Measurements from ENCODE around the gene ITGBL1. TPM values are rescaled to one million over a fixed set of nuclear protein-coding genes. Genes with fewer than 3 reads are reported as not detected.

Gene ITGBL1
- polyA plus RNA-seq, 4 donors = 0.06 to 0.73 TPM; not detected in 2

DNA sequence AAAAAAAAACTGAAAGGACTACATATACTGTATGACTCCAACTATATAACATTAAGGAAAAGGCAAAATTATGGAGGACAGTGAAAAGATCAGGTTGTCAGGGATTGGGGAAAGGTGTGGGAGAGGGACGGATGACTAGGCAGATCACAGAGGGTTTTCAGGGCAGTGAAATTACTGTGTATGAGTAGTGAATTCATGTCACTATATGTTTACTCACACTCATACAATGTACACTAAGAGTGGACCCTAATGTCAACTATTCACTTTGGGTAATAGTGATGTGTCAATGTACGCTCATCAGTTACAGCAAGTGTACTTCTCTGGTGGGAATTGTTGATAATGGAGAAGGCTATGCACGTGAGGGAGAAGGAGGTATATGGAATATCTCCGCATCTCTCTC is 144.3 kb downstream of the ITGBL1 start:
- DNase-seq (no peak), FAIRE-seq (no peak)
- Histone ChIP-seq H3K4me3 (ENCODE audit: low read depth in 1 of 3, low read length in 3 of 3) (no peak overlapping the region), H3K4me1 (ENCODE audit: control insufficient read depth in 3 of 3, insufficient read depth in 2 of 3, low read depth in 1 of 3, low read length in 2 of 3) (no peaks in the 10 kb centered on the region), H3K27me3 (ENCODE audit: control insufficient read depth in 3 of 3, insufficient read depth in 3 of 3, low read length in 3 of 3) (no peaks in the 10 kb centered on the region), H3K9me3 (ENCODE audit: control insufficient read depth in 2 of 2, insufficient read depth in 1 of 2, low read depth in 1 of 2, low read length in 1 of 2) (peaks cover 0 to 4% of the 10 kb centered on the region in 2 donors), H3K36me3 (ENCODE audit: control insufficient read depth in 3 of 3, insufficient read depth in 2 of 3, low read depth in 1 of 3, low read length in 3 of 3) (no peaks in the 10 kb centered on the region), H3K27ac (ENCODE audit: low read depth in 1 of 3, low read length in 2 of 3) (no peak overlapping the region)
- WGBS, 3 donors = 81 to 91% (median 84%) methylated on average over 4 of the region's 4 CpGs

DNA sequence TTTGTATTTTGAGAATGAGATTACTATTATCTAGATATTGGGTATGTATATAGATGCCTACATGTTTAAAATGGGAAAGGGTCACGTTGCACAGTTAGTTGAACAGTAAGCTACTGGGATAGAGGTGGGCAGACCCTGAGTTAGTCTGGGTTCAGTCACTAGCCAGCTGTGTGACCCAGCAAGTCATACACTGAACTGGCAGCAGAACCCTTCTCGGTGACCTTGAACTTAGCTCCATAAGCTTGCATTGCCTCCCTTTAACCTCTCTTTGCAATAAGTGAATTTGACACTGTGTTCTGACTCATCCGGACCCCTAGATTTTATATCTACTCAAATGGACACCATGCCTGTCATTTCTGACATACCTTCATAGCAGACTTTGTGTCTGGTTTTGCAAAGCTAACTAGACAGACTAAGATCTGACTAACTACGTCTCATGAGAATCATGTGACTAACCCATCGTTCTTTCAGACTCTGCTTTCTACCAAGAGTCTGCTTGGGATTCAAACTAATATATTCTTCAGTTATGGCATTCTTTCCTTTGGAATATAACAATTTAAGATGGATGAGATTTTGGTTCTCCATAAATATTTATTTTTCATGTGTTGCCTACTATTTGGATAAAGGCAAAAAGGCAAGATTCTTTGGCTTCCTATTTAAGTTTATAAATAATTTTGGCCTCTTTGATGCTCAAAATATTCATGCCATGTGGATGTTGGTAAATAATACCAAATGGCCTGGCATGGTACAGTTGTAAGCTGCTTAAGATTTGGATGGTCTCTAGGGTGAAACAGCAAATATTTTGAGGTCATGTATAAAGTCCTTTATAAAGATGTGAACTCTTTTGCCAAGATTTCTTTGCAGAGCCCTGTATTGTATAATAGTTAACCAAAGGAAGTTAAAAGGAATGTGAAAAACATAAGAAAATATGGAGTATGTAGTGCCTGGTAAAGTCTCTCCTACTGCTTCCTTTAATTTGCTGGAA is 159.3 kb downstream of the ITGBL1 start:
- H3K36me3 ChIP-seq (ENCODE audit: control insufficient read depth in 3 of 3, insufficient read depth in 2 of 3, low read depth in 1 of 3, low read length in 3 of 3) = no peaks in the 10 kb centered on the region
- H3K4me1 ChIP-seq (ENCODE audit: control insufficient read depth in 3 of 3, insufficient read depth in 2 of 3, low read depth in 1 of 3, low read length in 2 of 3) = no peaks in the 10 kb centered on the region
- no peak overlapping the region for H3K27ac ChIP-seq (ENCODE audit: low read depth in 1 of 3, low read length in 2 of 3)
- no peak overlapping the region for H3K4me3 ChIP-seq (ENCODE audit: low read depth in 1 of 3, low read length in 3 of 3)
- no peaks in the 10 kb centered on the region for H3K9me3 ChIP-seq (ENCODE audit: control insufficient read depth in 2 of 2, insufficient read depth in 1 of 2, low read depth in 1 of 2, low read length in 1 of 2)
- H3K27me3 ChIP-seq (ENCODE audit: control insufficient read depth in 3 of 3, insufficient read depth in 3 of 3, low read length in 3 of 3) = no peaks in the 10 kb centered on the region
- 81 to 85% (median 82%) methylated on average over 5 of the region's 5 CpGs for WGBS, 3 donors
- FAIRE-seq = no peak
- no peak for DNase-seq

GRCh38 chr13:101612735-101613134 is 160.3 kb downstream of the ITGBL1 start:
- no peaks in the 10 kb centered on the region for H3K9me3 ChIP-seq (ENCODE audit: control insufficient read depth in 2 of 2, insufficient read depth in 1 of 2, low read depth in 1 of 2, low read length in 1 of 2)
- no peak overlapping the region for H3K27ac ChIP-seq (ENCODE audit: low read depth in 1 of 3, low read length in 2 of 3)
- no peaks in the 10 kb centered on the region for H3K4me1 ChIP-seq (ENCODE audit: control insufficient read depth in 3 of 3, insufficient read depth in 2 of 3, low read depth in 1 of 3, low read length in 2 of 3)
- 39 to 55% (median 43%) methylated on average over 7 of the region's 7 CpGs for WGBS, 3 donors
- no peaks in the 10 kb centered on the region for H3K27me3 ChIP-seq (ENCODE audit: control insufficient read depth in 3 of 3, insufficient read depth in 3 of 3, low read length in 3 of 3)
- no peak overlapping the region for H3K4me3 ChIP-seq (ENCODE audit: low read depth in 1 of 3, low read length in 3 of 3)
- no peaks in the 10 kb centered on the region for H3K36me3 ChIP-seq (ENCODE audit: control insufficient read depth in 3 of 3, insufficient read depth in 2 of 3, low read depth in 1 of 3, low read length in 3 of 3)
- DNase-seq (no peak), FAIRE-seq (no peak)

DNA sequence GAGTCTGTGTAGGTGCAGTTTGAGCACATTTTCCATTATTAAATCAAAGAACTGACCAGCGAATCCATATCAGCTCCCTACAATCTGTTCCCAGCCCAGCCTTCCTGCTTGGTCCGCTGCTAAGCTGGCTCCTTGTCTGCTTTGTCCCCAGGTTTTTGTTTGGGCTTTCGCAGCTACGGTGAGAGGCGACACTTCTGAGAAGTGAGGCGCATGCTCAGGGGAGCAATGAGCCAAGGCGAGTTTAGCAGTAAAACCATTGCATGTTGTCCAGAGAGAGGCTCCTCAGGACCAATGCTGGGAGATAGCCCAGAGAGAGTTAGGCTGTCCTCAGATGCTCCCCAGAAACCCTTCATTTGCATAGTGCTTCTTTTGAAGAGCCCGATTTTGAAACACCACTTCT is 162.0 kb downstream of the ITGBL1 start:
- Histone ChIP-seq H3K27ac (ENCODE audit: low read depth in 1 of 3, low read length in 2 of 3) (no peak overlapping the region), H3K9me3 (ENCODE audit: control insufficient read depth in 2 of 2, insufficient read depth in 1 of 2, low read depth in 1 of 2, low read length in 1 of 2) (no peaks in the 10 kb centered on the region), H3K4me1 (ENCODE audit: control insufficient read depth in 3 of 3, insufficient read depth in 2 of 3, low read depth in 1 of 3, low read length in 2 of 3) (no peaks in the 10 kb centered on the region), H3K27me3 (ENCODE audit: control insufficient read depth in 3 of 3, insufficient read depth in 3 of 3, low read length in 3 of 3) (no peaks in the 10 kb centered on the region), H3K4me3 (ENCODE audit: low read depth in 1 of 3, low read length in 3 of 3) (no peak overlapping the region), H3K36me3 (ENCODE audit: control insufficient read depth in 3 of 3, insufficient read depth in 2 of 3, low read depth in 1 of 3, low read length in 3 of 3) (no peaks in the 10 kb centered on the region)
- WGBS, 3 donors = 80 to 91% (median 87%) methylated on average over 8 of the region's 8 CpGs
- DNase-seq (no peak), FAIRE-seq (no peak)

DNA sequence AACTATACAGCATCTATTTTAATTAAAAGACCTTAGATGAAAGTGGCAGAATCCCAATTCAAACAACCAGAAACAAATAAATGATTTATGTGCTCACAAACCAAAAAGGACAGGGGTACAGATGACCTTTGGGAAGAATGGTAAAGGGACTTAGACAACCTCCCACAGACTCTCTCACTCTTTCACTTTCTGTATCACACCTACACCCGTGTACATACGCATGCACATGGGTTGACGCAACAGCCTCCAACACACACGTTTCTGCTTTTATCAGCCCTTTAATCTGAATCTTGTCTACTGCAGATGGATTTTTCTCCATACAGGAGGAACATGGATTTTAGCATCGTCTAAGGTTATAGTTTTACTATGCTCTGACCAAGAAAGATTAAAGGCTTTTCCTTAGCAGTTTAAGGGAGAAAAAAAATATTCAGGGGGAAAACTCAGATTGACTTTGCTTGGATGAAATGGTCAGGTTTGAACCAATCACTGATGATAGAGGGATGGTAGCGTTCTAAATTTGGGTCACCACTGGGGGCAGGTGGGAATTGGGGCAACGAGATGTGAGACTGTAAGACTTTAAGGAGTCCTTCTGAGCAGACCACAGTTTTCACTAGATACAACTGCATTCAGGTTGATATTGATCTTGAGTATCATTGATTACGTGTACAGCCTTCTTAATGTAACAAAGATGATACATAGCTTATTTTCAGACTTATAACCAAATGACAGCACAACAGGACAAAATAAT is 166.1 kb downstream of the ITGBL1 start:
- 67 to 73% (median 71%) methylated on average over 8 of the region's 8 CpGs for WGBS, 3 donors
- FAIRE-seq = no peak

DNA sequence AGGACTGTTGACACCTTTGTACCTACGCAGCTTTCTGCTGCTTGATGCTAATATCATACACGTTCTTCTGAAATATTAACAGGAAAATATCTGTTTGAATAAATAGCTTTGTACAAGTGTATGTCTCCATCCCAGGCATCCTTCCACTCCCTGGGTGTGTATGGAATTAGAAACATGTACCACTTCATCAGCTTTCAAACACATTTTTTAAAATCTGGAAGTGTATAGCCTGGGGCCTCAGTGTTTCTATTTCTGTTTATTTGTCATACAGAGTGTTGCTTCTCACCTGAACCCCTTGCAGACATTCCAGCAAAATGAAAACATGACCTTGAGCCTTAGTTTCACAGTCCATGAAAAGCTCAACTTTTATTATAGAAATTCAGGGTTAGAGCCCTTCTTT is 168.6 kb downstream of the ITGBL1 start:
- no peak overlapping the region for H3K4me3 ChIP-seq (ENCODE audit: low read depth in 1 of 3, low read length in 3 of 3)
- WGBS, 3 donors = 78 to 88% (median 80%) methylated on average over 2 of the region's 2 CpGs
- no peak for DNase-seq
- H3K27me3 ChIP-seq (ENCODE audit: control insufficient read depth in 3 of 3, insufficient read depth in 3 of 3, low read length in 3 of 3) = no peaks in the 10 kb centered on the region
- FAIRE-seq = no peak
- no peaks in the 10 kb centered on the region for H3K9me3 ChIP-seq (ENCODE audit: control insufficient read depth in 2 of 2, insufficient read depth in 1 of 2, low read depth in 1 of 2, low read length in 1 of 2)
- no peak overlapping the region for H3K27ac ChIP-seq (ENCODE audit: low read depth in 1 of 3, low read length in 2 of 3)
- no peaks in the 10 kb centered on the region for H3K4me1 ChIP-seq (ENCODE audit: control insufficient read depth in 3 of 3, insufficient read depth in 2 of 3, low read depth in 1 of 3, low read length in 2 of 3)
- H3K36me3 ChIP-seq (ENCODE audit: control insufficient read depth in 3 of 3, insufficient read depth in 2 of 3, low read depth in 1 of 3, low read length in 3 of 3) = no peaks in the 10 kb centered on the region

More for the DNA sequence above, 166.1 kb downstream of the ITGBL1 start:
- no peaks in the 10 kb centered on the region for H3K9me3 ChIP-seq (ENCODE audit: control insufficient read depth in 2 of 2, insufficient read depth in 1 of 2, low read depth in 1 of 2, low read length in 1 of 2)
- DNase-seq = peak in 1 of 2 donors; percentile 19
- no peaks in the 10 kb centered on the region for H3K36me3 ChIP-seq (ENCODE audit: control insufficient read depth in 3 of 3, insufficient read depth in 2 of 3, low read depth in 1 of 3, low read length in 3 of 3)
- H3K27ac ChIP-seq (ENCODE audit: low read depth in 1 of 3, low read length in 2 of 3) = no peak overlapping the region
- H3K27me3 ChIP-seq (ENCODE audit: control insufficient read depth in 3 of 3, insufficient read depth in 3 of 3, low read length in 3 of 3) = no peaks in the 10 kb centered on the region
- no peaks in the 10 kb centered on the region for H3K4me1 ChIP-seq (ENCODE audit: control insufficient read depth in 3 of 3, insufficient read depth in 2 of 3, low read depth in 1 of 3, low read length in 2 of 3)
- H3K4me3 ChIP-seq (ENCODE audit: low read depth in 1 of 3, low read length in 3 of 3) = no peak overlapping the region

- Histone ChIP-seq H3K9me3 (ENCODE audit: control insufficient read depth in 2 of 2, insufficient read depth in 1 of 2, low read depth in 1 of 2, low read length in 1 of 2) (no peaks in the 10 kb centered on the region), H3K36me3 (ENCODE audit: control insufficient read depth in 3 of 3, insufficient read depth in 2 of 3, low read depth in 1 of 3, low read length in 3 of 3) (no peaks in the 10 kb centered on the region), H3K27ac (ENCODE audit: low read depth in 1 of 3, low read length in 2 of 3) (peak overlapping the region in 2 of 3 donors; percentile 11 to 13), H3K4me1 (ENCODE audit: control insufficient read depth in 3 of 3, insufficient read depth in 2 of 3, low read depth in 1 of 3, low read length in 2 of 3) (no peaks in the 10 kb centered on the region), H3K27me3 (ENCODE audit: control insufficient read depth in 3 of 3, insufficient read depth in 3 of 3, low read length in 3 of 3) (no peaks in the 10 kb centered on the region), H3K4me3 (ENCODE audit: low read depth in 1 of 3, low read length in 3 of 3) (no peak overlapping the region)
- WGBS, 3 donors = 36 to 66% (median 48%) methylated on average over 2 of the region's 2 CpGs
- FAIRE-seq (no peak), DNase-seq (no peak)
These were observed 171.2 kb downstream of the ITGBL1 start for GRCh38 chr13:101623470-101624209.
